IMR-90 (cell line): ENCODE results near the gene MICALL2. TPM values are rescaled to one million over a fixed set of nuclear protein-coding genes. Genes with fewer than 3 reads are reported as not detected.
"Not testable (repeated sequence)": the region's sequence is repeated elsewhere in the genome, so short reads cannot be mapped to it uniquely, and the experiment has no call there.

ENCODE experiments used
- ATAC-seq: fragments of 200-7000 bp; cut with Tn5 transposase; 2 replicates; pipeline ENCODE4 v1.9.1; 2020; ENCODE audit warnings: low read depth, mild to moderate bottlenecking, moderate library complexity
- BruUV-seq: library from RNA; stranded (reverse); fragments of 400-500 nt; replicated peaks from 2 replicates; lab custom pipeline; 2021; lab: Mats Ljungman, UMichigan
- CTCF ChIA-PET: fragments of 300-600 bp; formaldehyde crosslinking; extraction: SDS; loops from one replicate; lab custom pipeline; 2021; ENCODE audit warnings: antibody characterized with exemption; lab: Yijun Ruan, JAX
- POLR2A ChIA-PET: fragments of 300-600 bp; sonication (Branson Sonifier 250); formaldehyde crosslinking; loops from one replicate; lab custom pipeline; 2022; ENCODE audit warnings: antibody characterized with exemption; ENCODE audit not compliant: unreplicated experiment; lab: Charles Lee
- DNase-seq: peaks from one replicate; pipeline ENCODE4 v3.0.0; 2013
- H2AFZ ChIP-seq: replicated peaks from 2 replicates; pipeline ENCODE3; 2013; ENCODE audit warnings: low read length, mild to moderate bottlenecking; ENCODE audit not compliant: poor library complexity
- H2AK5ac ChIP-seq: 2 replicates; pipeline ENCODE4 v1.6.1; 2013; ENCODE audit warnings: low read depth, low read length, inconsistent platforms
- H2AK9ac ChIP-seq: replicated peaks from 2 replicates; pipeline ENCODE3; 2013; ENCODE audit warnings: mild to moderate bottlenecking, low read depth, low read length, moderate library complexity; ENCODE audit not compliant: poor library complexity
- H2BK120ac ChIP-seq: 2 replicates; pipeline ENCODE4 v1.6.1; 2013; ENCODE audit warnings: low read depth, low read length, inconsistent platforms
- H2BK15ac ChIP-seq: 3 replicates; pipeline ENCODE4 v1.6.1; 2013; ENCODE audit warnings: low read depth, low read length, inconsistent platforms
- H2BK20ac ChIP-seq: 2 replicates; pipeline ENCODE4 v1.6.1; 2013; ENCODE audit warnings: low read depth, mild to moderate bottlenecking, inconsistent platforms, low read length, moderate library complexity
- H2BK5ac ChIP-seq: 2 replicates; pipeline ENCODE4 v1.6.1; 2013; ENCODE audit warnings: mild to moderate bottlenecking, low read depth, low read length, inconsistent platforms; ENCODE audit not compliant: poor library complexity, severe bottlenecking
- H3K14ac ChIP-seq: replicated peaks from 2 replicates; pipeline ENCODE4 v1.6.1; 2013; ENCODE audit warnings: low read depth, low read length, inconsistent platforms
- H3K18ac ChIP-seq: 2 replicates; pipeline ENCODE4 v1.6.1; 2013; ENCODE audit warnings: low read depth, low read length, control low read depth
- H3K23ac ChIP-seq: 2 replicates; pipeline ENCODE4 v1.6.1; 2013; ENCODE audit warnings: low read depth, low read length, inconsistent platforms
- H3K27ac ChIP-seq: 2 replicates; pipeline ENCODE4 v1.5.1; 2013; ENCODE audit warnings: mild to moderate bottlenecking, control low read depth, low read length; ENCODE audit not compliant: insufficient read depth
- H3K27me3 ChIP-seq: 2 replicates; pipeline ENCODE4 v1.6.1; 2013; ENCODE audit warnings: low read length; ENCODE audit not compliant: control insufficient read depth, insufficient read depth
- H3K36me3 ChIP-seq: 2 replicates; pipeline ENCODE4 v1.6.1; 2013; ENCODE audit warnings: low read length, mixed read lengths; ENCODE audit not compliant: control insufficient read depth, insufficient read depth
- H3K4ac ChIP-seq: 2 replicates; pipeline ENCODE4 v1.6.1; 2013; ENCODE audit warnings: low read depth, low read length, inconsistent platforms
- H3K4me1 ChIP-seq: 2 replicates; pipeline ENCODE4 v1.6.1; 2013; ENCODE audit warnings: low read length, mixed read lengths; ENCODE audit not compliant: control insufficient read depth, insufficient read depth
- H3K4me2 ChIP-seq: 2 replicates; pipeline ENCODE4 v1.6.1; 2013; ENCODE audit warnings: low read depth, mild to moderate bottlenecking, control low read depth, low read length, moderate library complexity
- H3K4me3 ChIP-seq: 2 replicates; pipeline ENCODE4 v1.5.1; 2013; ENCODE audit warnings: low read depth, mild to moderate bottlenecking, control low read depth, low read length, moderate library complexity; ENCODE audit not compliant: insufficient read depth
- H3K56ac ChIP-seq: 2 replicates; pipeline ENCODE4 v1.6.1; 2013; ENCODE audit warnings: low read length, inconsistent platforms; ENCODE audit not compliant: insufficient read depth; ENCODE audit errors: extremely low read depth
- H3K79me1 ChIP-seq, 2 experiments: 2 replicates each; pipeline ENCODE4 v1.6.1; 2013; ENCODE audit warnings: low read length in 2 of 2, inconsistent platforms in 1 of 2, low read depth in 1 of 2
- H3K9ac ChIP-seq: 2 replicates; pipeline ENCODE4 v1.6.1; 2013; ENCODE audit warnings: low read depth, low read length, control low read depth
- H3K9me1 ChIP-seq: 2 replicates; pipeline ENCODE4 v1.6.1; 2013; ENCODE audit warnings: low read length, inconsistent platforms; ENCODE audit not compliant: insufficient read depth
- H3K9me3 ChIP-seq: 2 replicates; pipeline ENCODE4 v1.6.1; 2013; ENCODE audit warnings: low read length; ENCODE audit not compliant: control insufficient read depth, insufficient read depth
- H4K20me1 ChIP-seq: 2 replicates; pipeline ENCODE4 v1.6.1; 2013; ENCODE audit warnings: low read length, inconsistent platforms; ENCODE audit not compliant: insufficient read depth
- H4K5ac ChIP-seq: 2 replicates; pipeline ENCODE4 v1.6.1; 2013; ENCODE audit warnings: mild to moderate bottlenecking, low read depth, low read length, control low read depth
- H4K8ac ChIP-seq, 2 experiments: 2 replicates each; pipeline ENCODE4 v1.6.1; 2013; ENCODE audit warnings: low read depth in 2 of 2, low read length in 2 of 2, control low read depth in 1 of 2, inconsistent platforms in 1 of 2
- H4K91ac ChIP-seq: 2 replicates; pipeline ENCODE4 v1.6.1; 2013; ENCODE audit warnings: low read depth, low read length, inconsistent platforms; ENCODE audit not compliant: insufficient read depth
- CEBPB ChIP-seq: IDR thresholded peaks from 2 replicates; pipeline ENCODE4 v1.6.1; 2012; ENCODE audit warnings: low read depth, low read length, improper control_type of control experiment
- FOS ChIP-seq: fragments of 150-350 bp; IDR thresholded peaks from 2 replicates; pipeline ENCODE4 v1.6.1; 2016; ENCODE audit warnings: low read depth, low read length
- MAZ ChIP-seq: IDR thresholded peaks from 2 replicates; pipeline ENCODE4 v1.6.1; 2012; ENCODE audit warnings: low read depth, mild to moderate bottlenecking, low read length, improper control_type of control experiment, moderate library complexity, borderline replicate concordance
- NFE2L2 ChIP-seq: fragments of 150-350 bp; IDR thresholded peaks from 2 replicates; pipeline ENCODE4 v1.6.1; 2016; ENCODE audit warnings: low read depth, mild to moderate bottlenecking, low read length
- RAD21 ChIP-seq: IDR thresholded peaks from 2 replicates; pipeline ENCODE4 v1.6.1; 2012; ENCODE audit warnings: low read length, improper control_type of control experiment
- SMC3 ChIP-seq: fragments of 150-350 bp; IDR thresholded peaks from 2 replicates; pipeline ENCODE4 v1.6.1; 2016; ENCODE audit warnings: low read depth, mild to moderate bottlenecking, antibody characterized with exemption, low read length, moderate library complexity
- WGBS, 2 experiments: methylation state at CpG; one replicate each; pipeline versions ENCODE4 v1.1.5 to v1.1.7; 2013; ENCODE audit warnings: missing lambda C conversion rate in 2 of 2; ENCODE audit not compliant: insufficient read length in 1 of 2; ENCODE audit errors: extremely low coverage in 2 of 2; 5-methylcytosine and 5-hydroxymethylcytosine counted together
- dilution Hi-C: fragments of 300-500 bp; cut with HindIII; formaldehyde crosslinking; loops from one replicate; pipeline ENCODE4 v1.14.3; 2018; ENCODE audit warnings: low sequenced_read_pairs; ENCODE audit not compliant: unreplicated experiment
- in situ Hi-C: fragments of 300-500 bp; cut with MboI; formaldehyde crosslinking; loops from 3 replicates; pipeline ENCODE4 v1.14.3; 2019; ENCODE audit warnings: low sequenced_read_pairs, inconsistent platforms, mixed read lengths
- intact Hi-C: fragments of 100-400 bp; cut with micrococcal nuclease; formaldehyde crosslinking; loops from 2 replicates; pipeline ENCODE4 v1.10.0; 2022
- polyA plus RNA-seq, 3 experiments: library from polyadenylated mRNA; depleted of rRNA; stranded (reverse); fragments of >200 nt; gene quantifications; 2 replicates each; pipeline ENCODE4 v1.2.3, GENCODE V29; 2012; ENCODE audit warnings: low replicate concordance in 1 of 3
- total RNA-seq: library from RNA; depleted of rRNA; stranded (reverse); fragments of >200 nt; gene quantifications from 2 replicates; pipeline ENCODE4 v1.2.3, GENCODE V29; 2012

MICALL2 gene
- total and polyA plus RNA-seq, 2 of the 4 experiments (the other 2 are of a cell fraction): 6.6 to 34.1 TPM

DNA sequence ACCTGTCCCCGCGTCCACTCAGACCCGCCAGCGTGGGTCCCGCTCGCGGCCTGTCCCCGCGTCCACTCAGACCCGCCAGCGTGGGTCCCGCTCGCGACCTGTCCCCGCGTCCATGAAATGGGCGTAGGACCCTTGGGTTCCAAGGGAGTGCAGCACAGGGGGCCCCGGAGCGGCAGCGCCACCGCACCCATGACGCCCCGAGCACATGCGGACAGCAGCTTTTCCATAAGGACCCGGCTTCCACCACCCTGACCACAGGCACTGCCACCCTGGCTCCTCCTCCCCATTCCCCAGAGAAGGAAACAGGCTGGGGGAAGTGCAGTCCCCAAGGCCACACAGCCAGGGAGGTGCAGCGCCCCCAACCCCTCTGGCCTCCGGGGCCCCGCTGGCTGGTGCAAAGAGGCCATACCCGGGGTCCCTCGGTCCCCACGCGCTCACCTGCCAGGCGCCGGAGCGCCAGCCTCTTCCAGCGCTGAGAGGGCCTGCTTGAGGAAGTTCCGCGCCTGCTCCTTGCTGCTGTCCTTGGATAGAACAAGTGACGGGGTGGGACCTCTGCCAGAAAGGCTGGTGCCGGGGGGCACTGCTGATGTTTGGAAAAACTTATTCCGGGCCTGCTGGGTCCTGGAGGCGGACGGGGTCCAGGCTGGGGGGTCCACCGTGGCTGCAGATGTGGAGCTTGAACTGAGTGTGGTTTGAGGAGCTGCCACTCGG lies 14.9 kb downstream of the MICALL2 start:
- no peak for TF ChIP-seq MAZ
- TF ChIP-seq NFE2L2: no peak
- TF ChIP-seq RAD21: no peak
- no peak for TF ChIP-seq FOS
- TF ChIP-seq SMC3: no peak
- no peak for TF ChIP-seq CEBPB
- H3K27me3 ChIP-seq: no peaks in the 10 kb centered on the region
- peaks cover 15% of the 10 kb centered on the region for H3K4me1 ChIP-seq
- no peak overlapping the region for H3K4me3 ChIP-seq
- in situ Hi-C loops: no loop called here
- no peak overlapping the region for H3K23ac ChIP-seq
- no TSS peak for BruUV-seq
- no peak overlapping the region for H3K27ac ChIP-seq
- H3K4me2 ChIP-seq: no peak overlapping the region
- no peak overlapping the region for H2BK5ac ChIP-seq
- H3K18ac ChIP-seq: no peak overlapping the region
- WGBS, 2 experiments: 88% methylated on average over 32 of the region's 45 CpGs; no CpG with 5 or more reads in 1 of the 2 experiments
- no peak overlapping the region for H3K14ac ChIP-seq
- H2AK9ac ChIP-seq: no peak overlapping the region
- no peak overlapping the region for H2AK5ac ChIP-seq
- peaks cover 0 to 3% of the 10 kb centered on the region in 2 experiments; a peak in 1 of 4 replicates for H3K79me1 ChIP-seq
- H3K36me3 ChIP-seq: peaks cover 39% of the 10 kb centered on the region
- no peak overlapping the region for H4K5ac ChIP-seq
- no peaks in the 10 kb centered on the region for H3K9me3 ChIP-seq
- H2BK15ac ChIP-seq: no peak overlapping the region
- peaks cover 3% of the 10 kb centered on the region for H4K20me1 ChIP-seq
- ChIA-PET POLR2A (no interaction called here), CTCF (no interaction called here)
- no peak overlapping the region for H2AFZ ChIP-seq
- no peak overlapping the region for H2BK120ac ChIP-seq
- intact Hi-C loops: no loop called here
- no peak overlapping the region for H4K8ac ChIP-seq
- dilution Hi-C loops: no loop called here
- no peak overlapping the region for H4K91ac ChIP-seq
- ATAC-seq (no peak), DNase-seq (no peak)
- peaks cover 3% of the 10 kb centered on the region for H3K9me1 ChIP-seq
- H3K4ac ChIP-seq: no peak overlapping the region
- no peak overlapping the region for H2BK20ac ChIP-seq
- H3K56ac ChIP-seq: no peak overlapping the region
- H3K9ac ChIP-seq: no peak overlapping the region

DNA sequence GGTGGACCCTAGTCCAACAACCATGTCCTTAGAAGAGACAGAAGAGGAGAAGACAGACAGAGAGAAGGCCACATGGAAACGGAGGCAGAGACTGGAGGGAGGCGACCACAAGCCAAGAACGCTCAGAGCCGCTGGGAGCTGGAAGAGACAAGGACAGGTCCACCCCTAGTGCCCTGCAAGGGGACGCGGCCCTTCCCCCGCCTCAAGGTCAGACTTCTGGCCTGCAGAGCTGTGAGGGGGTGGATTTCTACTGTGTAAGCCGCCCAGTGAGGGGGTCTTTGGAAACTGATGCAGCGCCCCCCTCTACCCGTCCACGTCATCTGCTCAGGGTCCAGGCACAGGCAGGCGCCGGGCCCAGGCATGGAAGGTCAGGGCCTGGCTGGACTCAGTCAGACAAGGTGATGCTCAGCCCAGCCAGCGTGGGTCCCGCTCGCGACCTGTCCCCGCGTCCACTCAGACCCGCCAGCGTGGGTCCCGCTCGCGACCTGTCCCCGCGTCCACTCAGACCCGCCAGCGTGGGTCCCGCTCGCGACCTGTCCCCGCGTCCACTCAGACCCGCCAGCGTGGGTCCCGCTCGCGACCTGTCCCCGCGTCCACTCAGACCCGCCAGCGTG lies 15.6 kb downstream of the MICALL2 start:
- WGBS, 2 experiments: 91% methylated on average over 4 of the region's 42 CpGs; no CpG with 5 or more reads in 1 of the 2 experiments
- H3K9ac ChIP-seq, H4K8ac ChIP-seq, H2BK5ac ChIP-seq, H3K9me3 ChIP-seq, H2BK120ac ChIP-seq, H3K27ac ChIP-seq, H2AK5ac ChIP-seq, H3K56ac ChIP-seq, intact Hi-C loops, H3K18ac ChIP-seq, H3K9me1 ChIP-seq, H3K4ac ChIP-seq, H3K14ac ChIP-seq, H4K20me1 ChIP-seq, H3K79me1 ChIP-seq, POLR2A ChIA-PET, DNase-seq, in situ Hi-C loops, H3K4me3 ChIP-seq, H3K4me2 ChIP-seq, H2AK9ac ChIP-seq, H3K27me3 ChIP-seq, H2BK15ac ChIP-seq, ATAC-seq, H3K23ac ChIP-seq, dilution Hi-C loops, H2BK20ac ChIP-seq, H4K5ac ChIP-seq, H4K91ac ChIP-seq, BruUV-seq, H2AFZ ChIP-seq, CTCF ChIA-PET: not testable (repeated sequence)
- peaks cover 42% of the 10 kb centered on the region for H3K36me3 ChIP-seq
- H3K4me1 ChIP-seq: peaks cover 15% of the 10 kb centered on the region
